ENCODE measurements around the gene GOLGA6L2. TPM values are rescaled to one million over a fixed set of nuclear protein-coding genes. Genes with fewer than 3 reads are reported as not detected.

The GOLGA6L2 gene
- total and polyA plus RNA-seq, 2 donors (not counting 3 experiments of a cell fraction or from before 2014, with no cell fraction given): not detected

GRCh38 chr15:23439513-23439912, 7.5 kb downstream of the GOLGA6L2 start:
- no peak for TF ChIP-seq CTCF (IDR thresholded peaks at IDR 0.05; ENCODE audit: extremely low read depth in 1 of 2, insufficient read depth in 1 of 2, low read depth in 1 of 2, low read length in 2 of 2)
- TF ChIP-seq JUN (IDR thresholded peaks at IDR 0.05; ENCODE audit: borderline replicate concordance, insufficient read depth, insufficient read length, low read depth): no peak
- TF ChIP-seq EZH2 (IDR thresholded peaks at IDR 0.05; ENCODE audit: borderline replicate concordance, low read depth, low read length, severe bottlenecking): no peak
- no peak for TF ChIP-seq FOS (IDR thresholded peaks at IDR 0.05; ENCODE audit: borderline replicate concordance, insufficient read depth, low read length)
- TF ChIP-seq MYC (IDR thresholded peaks at IDR 0.05; ENCODE audit: low read depth, low read length): no peak
- TF ChIP-seq GATA2 (IDR thresholded peaks at IDR 0.05; ENCODE audit: insufficient read depth, insufficient read length, low read depth, low read length): no peak
- no peak for TF ChIP-seq POLR2AphosphoS5 (IDR thresholded peaks at IDR 0.05; ENCODE audit: insufficient read depth, low read depth, low read length)
- TF ChIP-seq, protein P1, sequence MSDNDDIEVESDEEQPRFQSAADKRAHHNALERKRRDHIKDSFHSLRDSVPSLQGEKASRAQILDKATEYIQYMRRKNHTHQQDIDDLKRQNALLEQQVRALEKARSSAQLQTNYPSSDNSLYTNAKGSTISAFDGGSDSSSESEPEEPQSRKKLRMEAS (IDR thresholded peaks at IDR 0.05; ENCODE audit: insufficient read depth, insufficient read length): no peak
- TF ChIP-seq POLR2A (IDR thresholded peaks at IDR 0.05; ENCODE audit: low read depth, low read length): no peak
- Histone ChIP-seq H3K27ac (ENCODE audit: insufficient read depth, low read depth, low read length) (no peak overlapping the region), H3K9me3 (replicated peaks; ENCODE audit: control insufficient read depth, insufficient read depth, low read length) (no peaks in the 10 kb centered on the region), H3K36me3 (ENCODE audit: control insufficient read depth in 2 of 2, extremely low read depth in 1 of 2, insufficient read depth in 2 of 2, low read length in 2 of 2) (no peaks in the 10 kb centered on the region), H3K4me3 (replicated peaks in 1 of 3; ENCODE audit: insufficient read depth in 1 of 3, low read depth in 1 of 3, low read length in 3 of 3) (no peak overlapping the region), H4K20me1 (replicated peaks; ENCODE audit: control insufficient read depth, extremely low read depth, insufficient read depth, low read length) (no peaks in the 10 kb centered on the region), H3K9me1 (replicated peaks; ENCODE audit: control insufficient read depth, extremely low read depth, insufficient read depth, low read length) (no peaks in the 10 kb centered on the region), H3K4me1 (ENCODE audit: control insufficient read depth, extremely low read depth, insufficient read depth, low read length) (no peaks in the 10 kb centered on the region), H3K79me2 (ENCODE audit: control insufficient read depth, insufficient read depth, low read length) (no peaks in the 10 kb centered on the region), H3K9ac (replicated peaks; ENCODE audit: extremely low read depth, insufficient read depth, low read length) (no peak overlapping the region), H3K27me3 (ENCODE audit: control insufficient read depth in 2 of 2, insufficient read depth in 2 of 2, low read length in 2 of 2) (no peaks in the 10 kb centered on the region), H3K4me2 (ENCODE audit: insufficient read depth, low read length) (no peak overlapping the region), H2AFZ (ENCODE audit: low read depth, low read length) (no peak overlapping the region)
- ChIA-PET CTCF (no interaction called here), POLR2A (no interaction called here)
- DNase-seq (ENCODE audit: low read depth, low spot score) (no peak), FAIRE-seq (no peak)
- dilution Hi-C loops (cut with MboI; ENCODE audit: extremely low pct_ligation_motif_present, low sequenced_read_pairs): no loop called here
- BruUV-seq (replicated peaks): no TSS peak
- intact Hi-C loops (cut with micrococcal nuclease): no loop called here
